Stimulated activated CD4-positive, alpha-beta T cell treated with anti-CD3 and anti-CD28 coated beads, Interleukin-4, amount 100 ng/mL, for 24 hours (primary cell): ENCODE measurements around the gene KNDC1.
"Not testable (repeated sequence)": the region's sequence is repeated elsewhere in the genome, so short reads cannot be mapped to it uniquely, and the experiment has no call there.

ENCODE experiments used
- DNase-seq: peaks from one replicate; pipeline ENCODE4 v3.0.0-alpha.2; 2020

Gene KNDC1

GRCh38 chr10:133265052-133265451, 105.0 kb downstream of the KNDC1 start:
- DNase-seq = not testable (repeated sequence)

- DNase-seq = no peak
Observed at GRCh38 chr10:133266056-133266795, 106.2 kb downstream of the KNDC1 start.

GRCh38 chr10:133267293-133267692, 107.3 kb downstream of the KNDC1 start:
- DNase-seq = no peak

- no peak for DNase-seq
Observed at GRCh38 chr10:133267829-133268228, 107.8 kb downstream of the KNDC1 start.

GRCh38 chr10:133268532-133268931, 108.5 kb downstream of the KNDC1 start:
- no peak for DNase-seq

GRCh38 chr10:133269367-133269766, 109.3 kb downstream of the KNDC1 start:
- no peak for DNase-seq

- no peak for DNase-seq
Observed at GRCh38 chr10:133270204-133270603, 110.2 kb downstream of the KNDC1 start.

GRCh38 chr10:133270773-133271297, 110.8 kb downstream of the KNDC1 start:
- DNase-seq = no peak

GRCh38 chr10:133271521-133272300, 111.7 kb downstream of the KNDC1 start:
- DNase-seq = no peak

- DNase-seq = no peak
Observed at GRCh38 chr10:133272301-133272963, 112.4 kb downstream of the KNDC1 start.

- no peak for DNase-seq
Observed at GRCh38 chr10:133272964-133273420, 113.0 kb downstream of the KNDC1 start.

- DNase-seq = no peak
Observed at GRCh38 chr10:133273534-133274143, 113.6 kb downstream of the KNDC1 start.

- DNase-seq = peak; percentile 87
Observed at GRCh38 chr10:133274751-133275683, 115.0 kb downstream of the KNDC1 start.

GRCh38 chr10:133275684-133276092, 115.7 kb downstream of the KNDC1 start:
- DNase-seq = peak; percentile 44
